Measurements from ENCODE around the gene EBF3.

- TF ChIP-seq POLR2A (IDR thresholded peaks at IDR 0.05; ENCODE audit: low read length) = no peak
- no peak for TF ChIP-seq GATA1 (IDR thresholded peaks at IDR 0.05; ENCODE audit: low read depth, low read length)
Measured at GRCh38 chr10:129938460-129938859, 25.6 kb downstream of the EBF3 start.
